H1 (cell line): Measurements from ENCODE around the gene GPER1. TPM values are rescaled to one million over a fixed set of nuclear protein-coding genes. Genes with fewer than 3 reads are reported as not detected.

Experiments
- CTCF ChIA-PET: fragments of 300-600 bp; sonication (Branson Sonifier 250); formaldehyde crosslinking; loops from one replicate; lab custom pipeline; 2021; ENCODE audit not compliant: partially characterized antibody; lab: Charles Lee
- POLR2A ChIA-PET: fragments of 300-600 bp; sonication (Branson Sonifier 250); formaldehyde crosslinking; loops from one replicate; lab custom pipeline; 2021; ENCODE audit warnings: inconsistent platforms; ENCODE audit not compliant: partially characterized antibody; lab: Charles Lee
- DNase-seq, 2 experiments: peaks; one replicate each; pipeline versions ENCODE4 v3.0.0 to v3.0.0-alpha.2; 2010 to 2022; ENCODE audit warnings: low spot score in 2 of 2, low read depth in 1 of 2, mixed read lengths in 1 of 2
- FAIRE-seq: peaks from 2 replicates; lab custom pipeline; 2011; peaks lifted over from hg19 to GRCh38; lab: Jason Lieb, UNC
- H2AFZ ChIP-seq: 2 replicates; pipeline ENCODE4 v1.8.1; 2012; ENCODE audit warnings: low read length, inconsistent platforms
- H2AK5ac ChIP-seq: 2 replicates; pipeline ENCODE4 v1.6.1; 2013; ENCODE audit warnings: low read depth, low read length
- H2BK120ac ChIP-seq: replicated peaks from 2 replicates; pipeline ENCODE3; 2013; ENCODE audit warnings: low read depth, low read length, inconsistent platforms
- H2BK12ac ChIP-seq: 2 replicates; pipeline ENCODE4 v1.6.1; 2013; ENCODE audit warnings: low read depth, low read length
- H2BK15ac ChIP-seq: 2 replicates; pipeline ENCODE4 v1.6.1; 2013; ENCODE audit warnings: low read length
- H2BK20ac ChIP-seq: 2 replicates; pipeline ENCODE4 v1.6.1; 2013; ENCODE audit warnings: low read length
- H2BK5ac ChIP-seq: 2 replicates; pipeline ENCODE4 v1.6.1; 2013; ENCODE audit warnings: low read depth, low read length
- H3K14ac ChIP-seq: 2 replicates; pipeline ENCODE4 v1.6.1; 2013; ENCODE audit warnings: inconsistent platforms; ENCODE audit not compliant: insufficient read length
- H3K18ac ChIP-seq: 2 replicates; pipeline ENCODE4 v1.6.1; 2013; ENCODE audit warnings: low read length; ENCODE audit errors: extremely low read depth
- H3K23ac ChIP-seq: 2 replicates; pipeline ENCODE4 v1.6.1; 2013; ENCODE audit warnings: inconsistent platforms; ENCODE audit not compliant: insufficient read length
- H3K23me2 ChIP-seq: 2 replicates; pipeline ENCODE4 v1.6.1; 2013; ENCODE audit warnings: low read depth, low read length
- H3K27ac ChIP-seq: 2 replicates; pipeline ENCODE4 v1.6.1; 2011; ENCODE audit warnings: low read depth, low read length, inconsistent platforms
- H3K27me3 ChIP-seq, 4 experiments: replicated peaks in 1 of 4; 1 replicate in 1 of 4; 2 replicates in 3 of 4; pipeline versions ENCODE4 v1.6.1 to v1.8.1; 2011 to 2013; ENCODE audit warnings: low read length in 3 of 4, mild to moderate bottlenecking in 3 of 4, inconsistent platforms in 2 of 4, mixed read lengths in 2 of 4, moderate library complexity in 1 of 4; ENCODE audit not compliant: control insufficient read depth in 3 of 4, insufficient read depth in 3 of 4; ENCODE audit errors: extremely low read depth in 1 of 4
- H3K36me3 ChIP-seq, 4 experiments: 2 replicates each; pipeline versions ENCODE4 v1.6.1 to v1.8.1; 2011 to 2013; ENCODE audit warnings: mild to moderate bottlenecking in 4 of 4, low read length in 3 of 4, moderate library complexity in 2 of 4, control low read depth in 1 of 4, inconsistent platforms in 1 of 4; ENCODE audit not compliant: insufficient read depth in 4 of 4, control insufficient read depth in 2 of 4
- H3K4ac ChIP-seq: replicated peaks from 2 replicates; pipeline ENCODE3; 2013; ENCODE audit warnings: low read length, low read depth, mixed read lengths, inconsistent platforms; ENCODE audit not compliant: insufficient read length
- H3K4me1 ChIP-seq, 4 experiments: replicated peaks in 1 of 4; 1 replicate in 1 of 4; 2 replicates in 3 of 4; pipeline versions ENCODE4 v1.6.1 to v1.8.1; 2011 to 2013; ENCODE audit warnings: low read length in 3 of 4, inconsistent platforms in 2 of 4, mixed read lengths in 1 of 4; ENCODE audit not compliant: insufficient read depth in 4 of 4, control insufficient read depth in 3 of 4
- H3K4me2 ChIP-seq, 2 experiments: 2 replicates each; pipeline versions ENCODE4 v1.6.1 to v1.8.1; 2011 to 2013; ENCODE audit warnings: low read depth in 2 of 2, low read length in 2 of 2, control low read depth in 1 of 2, inconsistent platforms in 1 of 2, mild to moderate bottlenecking in 1 of 2; ENCODE audit not compliant: insufficient read depth in 1 of 2
- H3K4me3 ChIP-seq, 4 experiments: fragments of 200-600, 300-600 bp in 1 of 4; sonication (generic), shearing (Covaris generic), sonication (Bioruptor Twin) in 1 of 4; 2 replicates each; pipeline versions ENCODE4 v1.5.1 to v1.8.1; 2011 to 2016; ENCODE audit warnings: low read length in 4 of 4, low read depth in 3 of 4, control low read depth in 2 of 4, inconsistent platforms in 2 of 4, mild to moderate bottlenecking in 2 of 4, mixed read lengths in 1 of 4, moderate library complexity in 1 of 4; ENCODE audit not compliant: insufficient read depth in 2 of 4; ENCODE audit errors: extremely low read depth in 1 of 4
- H3K56ac ChIP-seq: replicated peaks from 2 replicates; pipeline ENCODE3; 2013; ENCODE audit warnings: low read depth, mild to moderate bottlenecking, mixed read lengths, low read length, inconsistent platforms; ENCODE audit not compliant: insufficient read length
- H3K79me1 ChIP-seq: 2 replicates; pipeline ENCODE4 v1.6.1; 2013; ENCODE audit warnings: low read depth, low read length, control low read depth
- H3K79me2 ChIP-seq, 2 experiments: 2 replicates each; pipeline versions ENCODE4 v1.6.1 to v1.8.1; 2012 to 2013; ENCODE audit warnings: low read length in 2 of 2, mild to moderate bottlenecking in 2 of 2, inconsistent platforms in 1 of 2; ENCODE audit not compliant: insufficient read depth in 2 of 2, control insufficient read depth in 1 of 2
- H3K9ac ChIP-seq, 4 experiments: replicated peaks in 1 of 4; 1 replicate in 1 of 4; 2 replicates in 3 of 4; pipeline versions ENCODE4 v1.6.1 to v1.8.1; 2011 to 2013; ENCODE audit warnings: low read depth in 3 of 4, low read length in 3 of 4, control low read depth in 2 of 4, mild to moderate bottlenecking in 2 of 4, moderate library complexity in 2 of 4, inconsistent platforms in 1 of 4; ENCODE audit errors: extremely low read depth in 1 of 4
- H3K9me3 ChIP-seq, 2 experiments: 2 replicates each; pipeline versions ENCODE4 v1.6.1 to v1.8.1; 2012 to 2013; ENCODE audit warnings: mild to moderate bottlenecking in 2 of 2, moderate library complexity in 2 of 2, control low read depth in 1 of 2, inconsistent platforms in 1 of 2, low read depth in 1 of 2, low read length in 1 of 2, mixed read lengths in 1 of 2; ENCODE audit not compliant: insufficient read depth in 2 of 2
- H4K20me1 ChIP-seq, 2 experiments: replicated peaks in 1 of 2; 2 replicates each; pipeline versions ENCODE3 to v1.8.1; 2011 to 2013; ENCODE audit warnings: inconsistent platforms in 2 of 2, low read length in 2 of 2, mild to moderate bottlenecking in 1 of 2; ENCODE audit not compliant: insufficient read depth in 2 of 2, control insufficient read depth in 1 of 2
- H4K5ac ChIP-seq: 2 replicates; pipeline ENCODE4 v1.6.1; 2013; ENCODE audit warnings: low read length, low read depth, mixed read lengths, inconsistent platforms; ENCODE audit not compliant: insufficient read length
- H4K8ac ChIP-seq: 2 replicates; pipeline ENCODE4 v1.8.0; 2013; ENCODE audit warnings: mild to moderate bottlenecking, moderate library complexity, low read length, inconsistent platforms; ENCODE audit not compliant: insufficient read depth; ENCODE audit errors: extremely low read depth
- H4K91ac ChIP-seq: replicated peaks from 2 replicates; pipeline ENCODE3; 2013; ENCODE audit warnings: low read length, mixed read lengths, inconsistent platforms; ENCODE audit not compliant: insufficient read length
- CHD1 ChIP-seq: IDR thresholded peaks from 2 replicates; pipeline ENCODE4 v1.6.1; 2012; ENCODE audit warnings: low read depth, low read length, improper control_type of control experiment
- JUND ChIP-seq: IDR thresholded peaks from 2 replicates; pipeline ENCODE4 v1.6.1; 2011; ENCODE audit warnings: mild to moderate bottlenecking, improper control_type of control experiment, low read length
- MAX ChIP-seq: IDR thresholded peaks from 2 replicates; pipeline ENCODE4 v1.6.1; 2012; ENCODE audit warnings: inconsistent platforms
- TAF1 ChIP-seq: IDR thresholded peaks from 2 replicates; pipeline ENCODE4 v1.6.1; 2011; ENCODE audit warnings: mild to moderate bottlenecking, low read depth, low read length
- WGBS, 2 experiments: shearing (Covaris generic) in 1 of 2; methylation state at CpG; one replicate each; pipeline versions ENCODE4 v1.1.6 to v1.1.7; 2013 to 2015; ENCODE audit warnings: low lambda C conversion rate in 2 of 2, mixed read lengths in 2 of 2, inconsistent platforms in 1 of 2, low coverage in 1 of 2, missing lambda C conversion rate in 1 of 2; ENCODE audit not compliant: insufficient replicate concordance in 2 of 2, insufficient coverage in 1 of 2, insufficient read length in 1 of 2; ENCODE audit errors: extremely low coverage in 1 of 2, missing lambda C conversion rate in 1 of 2; 5-methylcytosine and 5-hydroxymethylcytosine counted together
- polyA plus RNA-seq, 7 experiments: library from polyadenylated mRNA; depleted of rRNA in 3 of 7; stranded (reverse) in 5 of 7; unstranded in 2 of 7; fragments of >200 nt in 5 of 7; fragments of 200-250 nt in 2 of 7; gene quantifications; 1 replicate in 5 of 7; 2 replicates in 1 of 7; 4 replicates in 1 of 7; pipeline versions ENCODE4 v1.2.1 to v1.2.3, GENCODE V29; 2011 to 2013; ENCODE audit warnings: missing spikeins in 2 of 7, mixed read lengths in 2 of 7
- total RNA-seq: library from RNA; stranded (reverse); fragmentation: NEBNext Ultra II Directional; extraction: Animal tissue kit (Norgen Biotek cat#: 25700); gene quantifications from 2 replicates; pipeline ENCODE4 v1.2.1, GENCODE V29; 2021
- TF ChIP-seq, protein P1 (sequence below): IDR thresholded peaks from 2 replicates; pipeline ENCODE4 v1.6.1; 2011; ENCODE audit warnings: low read length, improper control_type of control experiment

GPER1 gene
- total and polyA plus RNA-seq, 2 of the 8 experiments (the other 6 are each of a cell fraction or from before 2014, with no cell fraction given) = 0.24 to 0.47 TPM

DNA sequence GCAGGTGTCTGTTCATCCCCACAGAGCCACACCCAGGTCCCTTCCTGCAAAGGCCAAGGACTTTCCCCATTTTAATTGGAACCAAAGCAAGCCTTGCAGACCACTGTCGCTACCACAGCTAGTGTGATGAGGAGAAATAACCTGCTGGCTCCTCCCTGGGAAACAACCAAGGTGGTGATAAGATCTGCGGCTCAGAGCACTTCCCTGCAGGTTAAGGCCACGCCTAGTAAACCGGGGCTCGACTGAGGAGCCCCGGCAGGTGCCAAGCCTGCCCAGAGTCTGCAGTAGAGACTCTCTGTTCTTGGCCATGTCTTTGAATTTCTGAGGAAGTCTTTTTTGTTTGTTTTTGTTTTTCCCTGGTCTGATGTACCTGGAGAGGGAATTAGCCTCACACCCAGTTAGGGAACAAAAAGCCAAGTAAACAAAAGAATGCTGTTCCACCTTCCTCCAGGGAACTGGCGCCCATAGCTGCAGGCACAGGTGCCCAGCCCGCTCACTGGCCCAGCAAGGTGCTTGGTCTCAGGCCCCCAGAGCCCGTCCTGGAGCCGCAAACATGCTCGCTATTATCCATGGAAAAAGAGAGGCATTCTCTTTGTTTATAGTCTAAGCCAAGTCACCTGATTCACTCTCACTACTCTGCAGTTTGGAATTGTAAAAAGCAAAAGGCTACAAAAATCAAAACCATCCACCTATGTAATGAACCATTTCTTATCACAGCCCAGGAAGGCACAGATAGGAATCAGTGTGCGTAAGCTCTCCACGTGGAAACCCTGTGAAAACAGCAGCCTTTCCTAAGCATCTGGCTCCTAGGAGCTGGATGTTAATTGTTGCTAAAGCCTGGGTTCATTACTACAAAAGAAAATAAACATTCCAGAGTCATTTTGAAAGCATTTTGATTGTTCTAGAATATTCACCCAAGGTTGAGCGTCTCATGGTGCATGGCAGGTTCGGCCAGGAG lies 40.9 kb upstream of the GPER1 start:
- DNase-seq = no peak
- H4K5ac ChIP-seq = no peak overlapping the region
- H3K36me3 ChIP-seq = no peaks in the 10 kb centered on the region
- peaks cover 8% of the 10 kb centered on the region for H3K23me2 ChIP-seq
- POLR2A ChIA-PET = no interaction called here
- WGBS, 2 experiments = 90% methylated on average over 15 of the region's 15 CpGs; no CpG with 5 or more reads in 1 of the 2 experiments
- no peak overlapping the region for H3K18ac ChIP-seq
- peaks cover 6 to 17% (median 9%) of the 10 kb centered on the region in 4 experiments for H3K4me1 ChIP-seq
- no peak overlapping the region for H2BK15ac ChIP-seq
- no peak overlapping the region for H2BK12ac ChIP-seq
- peaks cover 0 to 11% of the 10 kb centered on the region in 2 experiments for H4K20me1 ChIP-seq
- no peak for FAIRE-seq
- no peaks in the 10 kb centered on the region for H3K27me3 ChIP-seq
- H3K27ac ChIP-seq = no peak overlapping the region
- no peak overlapping the region for H2BK120ac ChIP-seq
- H3K4me3 ChIP-seq = no peak overlapping the region
- no peak overlapping the region for H2AK5ac ChIP-seq
- H3K4me2 ChIP-seq = no peak overlapping the region
- no peak overlapping the region for H3K4ac ChIP-seq
- no peak overlapping the region for H2BK5ac ChIP-seq
- no peak overlapping the region for H3K9ac ChIP-seq
- no peaks in the 10 kb centered on the region for H3K9me3 ChIP-seq
- H3K56ac ChIP-seq = no peak overlapping the region
- H2AFZ ChIP-seq = no peak overlapping the region
- TF ChIP-seq CHD1 (no peak), TAF1 (no peak), MAX (no peak), JUND (no peak)
- TF ChIP-seq, protein P1, sequence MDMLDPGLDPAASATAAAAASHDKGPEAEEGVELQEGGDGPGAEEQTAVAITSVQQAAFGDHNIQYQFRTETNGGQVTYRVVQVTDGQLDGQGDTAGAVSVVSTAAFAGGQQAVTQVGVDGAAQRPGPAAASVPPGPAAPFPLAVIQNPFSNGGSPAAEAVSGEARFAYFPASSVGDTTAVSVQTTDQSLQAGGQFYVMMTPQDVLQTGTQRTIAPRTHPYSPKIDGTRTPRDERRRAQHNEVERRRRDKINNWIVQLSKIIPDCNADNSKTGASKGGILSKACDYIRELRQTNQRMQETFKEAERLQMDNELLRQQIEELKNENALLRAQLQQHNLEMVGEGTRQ = no peak
- H4K8ac ChIP-seq = no peak overlapping the region
- CTCF ChIA-PET = interaction anchor here (1.1 to 5.1 kb wide), 7 partner anchors 8 to 54 kb away, joined by 3 to 32 read pairs (median 6); no protein-coding TSS in a partner anchor
- peaks cover 4% of the 10 kb centered on the region for H3K79me1 ChIP-seq
- no peak overlapping the region for H4K91ac ChIP-seq
- H2BK20ac ChIP-seq = no peak overlapping the region
- peaks cover 0 to 8% of the 10 kb centered on the region in 2 experiments; a peak in 1 of 4 replicates for H3K79me2 ChIP-seq
- H3K23ac ChIP-seq = no peak overlapping the region
- no peak overlapping the region for H3K14ac ChIP-seq
